Measurements from ENCODE around the gene FAM53A. TPM values are rescaled to one million over a fixed set of nuclear protein-coding genes. Genes with fewer than 3 reads are reported as not detected.

FAM53A gene
- total and polyA plus RNA-seq, 4 donors, result 0.44 to 2.2 (median 0.97) TPM

DNA sequence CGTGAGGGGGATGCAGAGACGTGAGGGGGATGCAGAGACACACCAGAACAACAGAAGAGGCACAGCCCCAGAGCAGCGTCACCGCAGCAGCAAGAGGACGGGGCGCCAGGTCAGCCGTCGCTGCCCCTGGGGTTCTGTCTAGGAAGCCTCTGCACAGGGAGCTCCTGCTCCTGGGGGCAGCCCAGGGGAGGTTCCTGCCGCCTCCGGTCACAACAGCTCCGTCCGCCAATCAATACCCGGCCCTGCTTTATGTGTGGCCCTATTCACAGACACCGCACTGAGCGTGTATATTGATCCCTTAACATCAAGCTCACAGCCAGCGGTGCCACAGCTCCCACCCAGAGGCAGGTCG is 69.6 kb downstream of the FAM53A start:
- H3K9ac ChIP-seq (ENCODE audit: low read depth in 1 of 2, low read length in 2 of 2), result no peak overlapping the region
- no peaks in the 10 kb centered on the region for H3K4me1 ChIP-seq (ENCODE audit: control insufficient read depth in 4 of 4, insufficient read depth in 4 of 4, low read length in 3 of 4)
- H3K36me3 ChIP-seq (ENCODE audit: control insufficient read depth in 4 of 4, insufficient read depth in 3 of 4, low read depth in 1 of 4, low read length in 3 of 4), result no peaks in the 10 kb centered on the region
- TF ChIP-seq, protein P1, sequence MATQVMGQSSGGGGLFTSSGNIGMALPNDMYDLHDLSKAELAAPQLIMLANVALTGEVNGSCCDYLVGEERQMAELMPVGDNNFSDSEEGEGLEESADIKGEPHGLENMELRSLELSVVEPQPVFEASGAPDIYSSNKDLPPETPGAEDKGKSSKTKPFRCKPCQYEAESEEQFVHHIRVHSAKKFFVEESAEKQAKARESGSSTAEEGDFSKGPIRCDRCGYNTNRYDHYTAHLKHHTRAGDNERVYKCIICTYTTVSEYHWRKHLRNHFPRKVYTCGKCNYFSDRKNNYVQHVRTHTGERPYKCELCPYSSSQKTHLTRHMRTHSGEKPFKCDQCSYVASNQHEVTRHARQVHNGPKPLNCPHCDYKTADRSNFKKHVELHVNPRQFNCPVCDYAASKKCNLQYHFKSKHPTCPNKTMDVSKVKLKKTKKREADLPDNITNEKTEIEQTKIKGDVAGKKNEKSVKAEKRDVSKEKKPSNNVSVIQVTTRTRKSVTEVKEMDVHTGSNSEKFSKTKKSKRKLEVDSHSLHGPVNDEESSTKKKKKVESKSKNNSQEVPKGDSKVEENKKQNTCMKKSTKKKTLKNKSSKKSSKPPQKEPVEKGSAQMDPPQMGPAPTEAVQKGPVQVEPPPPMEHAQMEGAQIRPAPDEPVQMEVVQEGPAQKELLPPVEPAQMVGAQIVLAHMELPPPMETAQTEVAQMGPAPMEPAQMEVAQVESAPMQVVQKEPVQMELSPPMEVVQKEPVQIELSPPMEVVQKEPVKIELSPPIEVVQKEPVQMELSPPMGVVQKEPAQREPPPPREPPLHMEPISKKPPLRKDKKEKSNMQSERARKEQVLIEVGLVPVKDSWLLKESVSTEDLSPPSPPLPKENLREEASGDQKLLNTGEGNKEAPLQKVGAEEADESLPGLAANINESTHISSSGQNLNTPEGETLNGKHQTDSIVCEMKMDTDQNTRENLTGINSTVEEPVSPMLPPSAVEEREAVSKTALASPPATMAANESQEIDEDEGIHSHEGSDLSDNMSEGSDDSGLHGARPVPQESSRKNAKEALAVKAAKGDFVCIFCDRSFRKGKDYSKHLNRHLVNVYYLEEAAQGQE (IDR thresholded peaks at IDR 0.05), result no peak
- TF ChIP-seq JUND (IDR thresholded peaks at IDR 0.05) (no peak), FOXA1 (IDR thresholded peaks at IDR 0.05) (no peak), EGR1 (IDR thresholded peaks at IDR 0.05; ENCODE audit: low read depth in 2 of 2) (no peak), MAX (IDR thresholded peaks at IDR 0.05) (no peak), RAD21 (IDR thresholded peaks at IDR 0.05) (no peak), FOXA2 (IDR thresholded peaks at IDR 0.05) (no peak), SP1 (IDR thresholded peaks at IDR 0.05) (no peak), ATF3 (IDR thresholded peaks at IDR 0.05) (no peak), YY1 (IDR thresholded peaks at IDR 0.05) (no peak)
- no peaks in the 10 kb centered on the region for H3K27me3 ChIP-seq (ENCODE audit: control insufficient read depth in 4 of 4, insufficient read depth in 4 of 4, low read length in 3 of 4)
- H3K4me3 ChIP-seq (ENCODE audit: low read depth in 1 of 3, low read length in 3 of 3), result no peak overlapping the region
- H3K27ac ChIP-seq (ENCODE audit: low read depth in 1 of 2, low read length in 2 of 2), result no peak overlapping the region
- no peak for DNase-seq (ENCODE audit: low spot score)
- no peaks in the 10 kb centered on the region for H3K9me3 ChIP-seq (ENCODE audit: control insufficient read depth in 4 of 4, low read length in 3 of 4)
- WGBS, result 93% methylated on average over 17 of the region's 17 CpGs

GRCh38 chr4:1614049-1614448 is 70.1 kb downstream of the FAM53A start:
- no peak for DNase-seq (ENCODE audit: low spot score)
- Histone ChIP-seq H3K9me3 (ENCODE audit: control insufficient read depth in 4 of 4, low read length in 3 of 4) (no peaks in the 10 kb centered on the region), H3K36me3 (ENCODE audit: control insufficient read depth in 4 of 4, insufficient read depth in 3 of 4, low read depth in 1 of 4, low read length in 3 of 4) (no peaks in the 10 kb centered on the region), H3K27me3 (ENCODE audit: control insufficient read depth in 4 of 4, insufficient read depth in 4 of 4, low read length in 3 of 4) (no peaks in the 10 kb centered on the region), H3K4me3 (ENCODE audit: low read depth in 1 of 3, low read length in 3 of 3) (no peak overlapping the region), H3K27ac (ENCODE audit: low read depth in 1 of 2, low read length in 2 of 2) (no peak overlapping the region), H3K4me1 (ENCODE audit: control insufficient read depth in 4 of 4, insufficient read depth in 4 of 4, low read length in 3 of 4) (no peaks in the 10 kb centered on the region), H3K9ac (ENCODE audit: low read depth in 1 of 2, low read length in 2 of 2) (no peak overlapping the region)
- TF ChIP-seq GABPA (IDR thresholded peaks at IDR 0.05 in 1 of 2, conservative IDR thresholded peaks at IDR 0.05 in 1 of 2) (no peak), NR2F2 (IDR thresholded peaks at IDR 0.05) (no peak), TAF1 (conservative IDR thresholded peaks at IDR 0.05) (no peak), ATF3 (IDR thresholded peaks at IDR 0.05) (no peak), EGR1 (IDR thresholded peaks at IDR 0.05; ENCODE audit: low read depth in 2 of 2) (no peak), YY1 (IDR thresholded peaks at IDR 0.05) (no peak), HNF4G (IDR thresholded peaks at IDR 0.05) (no peak), FOXA2 (IDR thresholded peaks at IDR 0.05) (no peak), CTCF (IDR thresholded peaks at IDR 0.05; ENCODE audit: low read depth, low read length, missing input control) (no peak), RXRA (IDR thresholded peaks at IDR 0.05) (no peak), MAX (IDR thresholded peaks at IDR 0.05) (no peak)
- TF ChIP-seq, protein P1 (IDR thresholded peaks at IDR 0.05), result no peak
- WGBS, result 95% methylated on average over 17 of the region's 17 CpGs
